Measurements from ENCODE around the gene TMEM178B. TPM values are rescaled to one million over a fixed set of nuclear protein-coding genes. Genes with fewer than 3 reads are reported as not detected.

TMEM178B gene
- total and polyA plus RNA-seq, 10 of the 15 experiments (the other 5 are each of a cell fraction or from before 2014, with no cell fraction given): 0.01 to 1.1 (median 0.04) TPM; not detected in 2

GRCh38 chr7:141397236-141398163, 323.6 kb downstream of the TMEM178B start:
- Histone ChIP-seq H2AFZ (ENCODE audit: control insufficient read depth, low read depth, low read length) (no peak overlapping the region), H3K36me3 (ENCODE audit: control insufficient read depth in 2 of 2, insufficient read depth in 2 of 2, low read length in 1 of 2) (no peaks in the 10 kb centered on the region), H3K27ac (ENCODE audit: control insufficient read depth, insufficient read depth) (no peak overlapping the region), H3K79me2 (ENCODE audit: control insufficient read depth, insufficient read depth, low read length) (no peaks in the 10 kb centered on the region), H4K20me1 (ENCODE audit: control insufficient read depth, insufficient read depth) (no peaks in the 10 kb centered on the region), H3K4me2 (ENCODE audit: control insufficient read depth, insufficient read depth) (no peak overlapping the region), H3K4me3 (no peak overlapping the region), H3K9ac (ENCODE audit: control insufficient read depth, insufficient read depth, low read length) (no peak overlapping the region), H3K9me3 (replicated peaks; ENCODE audit: control insufficient read depth, insufficient read depth, low read length) (no peaks in the 10 kb centered on the region), H3K4me1 (ENCODE audit: control insufficient read depth, insufficient read depth, low read length) (no peaks in the 10 kb centered on the region), H3K27me3 (replicated peaks in 1 of 2; ENCODE audit: control insufficient read depth in 2 of 2, insufficient read depth in 2 of 2, low read length in 1 of 2) (no peaks in the 10 kb centered on the region; a peak in 1 of 4 replicates)
- intact Hi-C loops (cut with micrococcal nuclease; ENCODE audit: unreplicated experiment) (no loop called here), in situ Hi-C loops (cut with MboI) (no loop called here)
- BruUV-seq (replicated peaks): no TSS peak
- RAD21 ChIA-PET (ENCODE audit: unreplicated experiment): no interaction called here
- SMC1A ChIA-PET (ENCODE audit: uncharacterized antibody, unreplicated experiment): interaction anchor here (1.1 to 1.4 kb wide), 2 partner anchors 9 to 11 kb away, joined by 3 read pairs; no protein-coding TSS in a partner anchor
- ATAC-seq: no peak
- CTCF ChIA-PET: no interaction called here
- 30% methylated on average over 7 of the region's 7 CpGs for WGBS (ENCODE audit: insufficient coverage, insufficient replicate concordance, low lambda C conversion rate, missing lambda C conversion rate)
- POLR2A ChIA-PET: interaction anchor here (0.6 kb wide), 1 partner anchor 1222 kb away, joined by 3 read pairs; no protein-coding TSS in a partner anchor
- no peak for DNase-seq (ENCODE audit: low read depth, low spot score)
- FAIRE-seq: no peak
- TF ChIP-seq BCLAF1 (IDR thresholded peaks at IDR 0.05): no peak
- TF ChIP-seq TBL1XR1 (IDR thresholded peaks at IDR 0.05; ENCODE audit: low read depth, low read length): no peak
- no peak for TF ChIP-seq NFYB (IDR thresholded peaks at IDR 0.05; ENCODE audit: insufficient read depth, low read depth, low read length)
- TF ChIP-seq USF1 (IDR thresholded peaks at IDR 0.05; ENCODE audit: borderline replicate concordance, extremely low read length, insufficient read depth, low read depth, low read length): no peak
- TF ChIP-seq, protein P1, sequence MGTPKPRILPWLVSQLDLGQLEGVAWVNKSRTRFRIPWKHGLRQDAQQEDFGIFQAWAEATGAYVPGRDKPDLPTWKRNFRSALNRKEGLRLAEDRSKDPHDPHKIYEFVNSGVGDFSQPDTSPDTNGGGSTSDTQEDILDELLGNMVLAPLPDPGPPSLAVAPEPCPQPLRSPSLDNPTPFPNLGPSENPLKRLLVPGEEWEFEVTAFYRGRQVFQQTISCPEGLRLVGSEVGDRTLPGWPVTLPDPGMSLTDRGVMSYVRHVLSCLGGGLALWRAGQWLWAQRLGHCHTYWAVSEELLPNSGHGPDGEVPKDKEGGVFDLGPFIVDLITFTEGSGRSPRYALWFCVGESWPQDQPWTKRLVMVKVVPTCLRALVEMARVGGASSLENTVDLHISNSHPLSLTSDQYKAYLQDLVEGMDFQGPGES (IDR thresholded peaks at IDR 0.05): no peak
- TF ChIP-seq TCF3 (IDR thresholded peaks at IDR 0.05; ENCODE audit: borderline replicate concordance, insufficient read depth, low read depth, low read length): no peak
- TF ChIP-seq SRF (IDR thresholded peaks at IDR 0.05; ENCODE audit: low read depth in 2 of 2, low read length in 2 of 2): no peak
- TF ChIP-seq TARDBP (IDR thresholded peaks at IDR 0.05; ENCODE audit: borderline replicate concordance): no peak
- no peak for TF ChIP-seq RFX5 (IDR thresholded peaks at IDR 0.05; ENCODE audit: low read depth, low read length)
- no peak for TF ChIP-seq JUND (IDR thresholded peaks at IDR 0.05; ENCODE audit: low read depth, low read length)
- no peak for TF ChIP-seq RUNX3 (IDR thresholded peaks at IDR 0.05; ENCODE audit: low read length)
- TF ChIP-seq, protein P2, sequence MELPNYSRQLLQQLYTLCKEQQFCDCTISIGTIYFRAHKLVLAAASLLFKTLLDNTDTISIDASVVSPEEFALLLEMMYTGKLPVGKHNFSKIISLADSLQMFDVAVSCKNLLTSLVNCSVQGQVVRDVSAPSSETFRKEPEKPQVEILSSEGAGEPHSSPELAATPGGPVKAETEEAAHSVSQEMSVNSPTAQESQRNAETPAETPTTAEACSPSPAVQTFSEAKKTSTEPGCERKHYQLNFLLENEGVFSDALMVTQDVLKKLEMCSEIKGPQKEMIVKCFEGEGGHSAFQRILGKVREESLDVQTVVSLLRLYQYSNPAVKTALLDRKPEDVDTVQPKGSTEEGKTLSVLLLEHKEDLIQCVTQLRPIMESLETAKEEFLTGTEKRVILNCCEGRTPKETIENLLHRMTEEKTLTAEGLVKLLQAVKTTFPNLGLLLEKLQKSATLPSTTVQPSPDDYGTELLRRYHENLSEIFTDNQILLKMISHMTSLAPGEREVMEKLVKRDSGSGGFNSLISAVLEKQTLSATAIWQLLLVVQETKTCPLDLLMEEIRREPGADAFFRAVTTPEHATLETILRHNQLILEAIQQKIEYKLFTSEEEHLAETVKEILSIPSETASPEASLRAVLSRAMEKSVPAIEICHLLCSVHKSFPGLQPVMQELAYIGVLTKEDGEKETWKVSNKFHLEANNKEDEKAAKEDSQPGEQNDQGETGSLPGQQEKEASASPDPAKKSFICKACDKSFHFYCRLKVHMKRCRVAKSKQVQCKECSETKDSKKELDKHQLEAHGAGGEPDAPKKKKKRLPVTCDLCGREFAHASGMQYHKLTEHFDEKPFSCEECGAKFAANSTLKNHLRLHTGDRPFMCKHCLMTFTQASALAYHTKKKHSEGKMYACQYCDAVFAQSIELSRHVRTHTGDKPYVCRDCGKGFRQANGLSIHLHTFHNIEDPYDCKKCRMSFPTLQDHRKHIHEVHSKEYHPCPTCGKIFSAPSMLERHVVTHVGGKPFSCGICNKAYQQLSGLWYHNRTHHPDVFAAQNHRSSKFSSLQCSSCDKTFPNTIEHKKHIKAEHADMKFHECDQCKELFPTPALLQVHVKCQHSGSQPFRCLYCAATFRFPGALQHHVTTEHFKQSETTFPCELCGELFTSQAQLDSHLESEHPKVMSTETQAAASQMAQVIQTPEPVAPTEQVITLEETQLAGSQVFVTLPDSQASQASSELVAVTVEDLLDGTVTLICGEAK (IDR thresholded peaks at IDR 0.05; ENCODE audit: borderline replicate concordance): no peak
- no peak for TF ChIP-seq EGR1 (IDR thresholded peaks at IDR 0.05; ENCODE audit: borderline replicate concordance in 1 of 2, low read depth in 2 of 2, low read length in 2 of 2)

All from GM12878 (cell line).